HEK293 (cell line): ENCODE data around the gene SFMBT2.

Source experiments
- CTCF ChIA-PET: fragments of 350-600 bp; formaldehyde crosslinking; extraction: SDS; loops from one replicate; lab custom pipeline; 2021; ENCODE audit warnings: antibody characterized with exemption; lab: Yijun Ruan, JAX
- POLR2A ChIA-PET: fragments of 300-600 bp; formaldehyde crosslinking; extraction: SDS; loops from one replicate; lab custom pipeline; 2020; ENCODE audit warnings: antibody characterized with exemption, inconsistent platforms; lab: Yijun Ruan, JAX
- H3K27ac ChIP-seq: fragments of 200-500 bp; sonication (Bioruptor generic); 2 replicates; pipeline ENCODE4 v1.5.1; 2014; ENCODE audit warnings: low read depth, low read length, control low read depth, inconsistent platforms; ENCODE audit errors: extremely low read depth
- H3K36me3 ChIP-seq, 2 experiments: fragments of 200-500 bp in 1 of 2; sonication (Bioruptor generic) in 1 of 2; 1 replicate in 1 of 2; 2 replicates in 1 of 2; pipeline ENCODE4 v1.5.1; 2014 to 2017; ENCODE audit warnings: inconsistent platforms in 2 of 2, low read length in 2 of 2; ENCODE audit not compliant: control insufficient read depth in 2 of 2, insufficient read depth in 1 of 2
- H3K4me1 ChIP-seq: fragments of 200-500 bp; sonication (Bioruptor generic); 2 replicates; pipeline ENCODE4 v1.5.1; 2014; ENCODE audit warnings: mild to moderate bottlenecking, low read length, inconsistent platforms; ENCODE audit not compliant: control insufficient read depth, insufficient read depth
- H3K4me3 ChIP-seq: 2 replicates; pipeline ENCODE4 v1.5.1; 2011; ENCODE audit warnings: low read depth, mild to moderate bottlenecking, control low read depth, low read length, moderate library complexity
- H3K9me3 ChIP-seq: fragments of 200-500 bp; sonication (Bioruptor generic); 2 replicates; pipeline ENCODE4 v1.5.1; 2014; ENCODE audit warnings: low read depth, low read length, inconsistent platforms; ENCODE audit not compliant: control insufficient read depth, insufficient read depth
- GLI4 ChIP-seq: fragments of 450-650 bp; formaldehyde crosslinking; IDR thresholded peaks from 2 replicates; pipeline ENCODE4 v1.5.1; 2016; ENCODE audit warnings: missing biosample characterization, missing genetic modification characterization
- GLIS2 ChIP-seq: fragments of 450-650 bp; formaldehyde crosslinking; IDR thresholded peaks from 2 replicates; pipeline ENCODE4 v1.5.1; 2016; ENCODE audit warnings: missing biosample characterization, missing genetic modification characterization
- MZF1 ChIP-seq: fragments of 450-650 bp; formaldehyde crosslinking; IDR thresholded peaks from 2 replicates; pipeline ENCODE4 v1.5.1; 2017; ENCODE audit warnings: missing biosample characterization, missing genetic modification characterization, borderline replicate concordance
- PRDM4 ChIP-seq: fragments of 450-650 bp; formaldehyde crosslinking; IDR thresholded peaks from 2 replicates; pipeline ENCODE4 v1.5.1; 2017; ENCODE audit warnings: missing biosample characterization, missing genetic modification characterization
- PRDM6 ChIP-seq: fragments of 450-650 bp; formaldehyde crosslinking; IDR thresholded peaks from 2 replicates; pipeline ENCODE4 v1.5.1; 2017; ENCODE audit warnings: missing biosample characterization, missing genetic modification characterization
- SETDB1 ChIP-seq: IDR thresholded peaks from one replicate; pipeline ENCODE4 v1.6.1; 2017; ENCODE audit warnings: mild to moderate bottlenecking, low read length, moderate library complexity, mixed read lengths; ENCODE audit not compliant: insufficient read length
- ZBTB26 ChIP-seq: fragments of 450-650 bp; formaldehyde crosslinking; optimal IDR thresholded peaks from 2 replicates; pipeline ENCODE3; 2016; ENCODE audit warnings: missing biosample characterization, mild to moderate bottlenecking, missing genetic modification characterization
- ZFP41 ChIP-seq: fragments of 450-650 bp; formaldehyde crosslinking; IDR thresholded peaks from 2 replicates; pipeline ENCODE4 v1.5.1; 2016; ENCODE audit warnings: missing biosample characterization, missing genetic modification characterization, borderline replicate concordance
- ZNF18 ChIP-seq: fragments of 450-650 bp; formaldehyde crosslinking; IDR thresholded peaks from 2 replicates; pipeline ENCODE4 v1.5.1; 2016; ENCODE audit warnings: missing biosample characterization, missing genetic modification characterization
- ZNF202 ChIP-seq: fragments of 450-650 bp; formaldehyde crosslinking; IDR thresholded peaks from 2 replicates; pipeline ENCODE4 v1.5.1; 2016; ENCODE audit warnings: missing biosample characterization, missing genetic modification characterization, borderline replicate concordance
- ZNF211 ChIP-seq: fragments of 450-650 bp; formaldehyde crosslinking; IDR thresholded peaks from 2 replicates; pipeline ENCODE4 v1.5.1; 2016; ENCODE audit warnings: low read depth, missing biosample characterization, missing genetic modification characterization
- ZNF280C ChIP-seq: fragments of 450-650 bp; formaldehyde crosslinking; IDR thresholded peaks from 2 replicates; pipeline ENCODE4 v1.5.1; 2016; ENCODE audit warnings: missing biosample characterization, missing genetic modification characterization
- ZNF311 ChIP-seq: fragments of 450-650 bp; formaldehyde crosslinking; IDR thresholded peaks from 2 replicates; pipeline ENCODE4 v1.5.1; 2017; ENCODE audit warnings: missing biosample characterization, missing genetic modification characterization, borderline replicate concordance
- ZNF341 ChIP-seq: fragments of 450-650 bp; formaldehyde crosslinking; IDR thresholded peaks from 2 replicates; pipeline ENCODE4; 2016; ENCODE audit warnings: low read depth, missing biosample characterization, missing genetic modification characterization
- ZNF404 ChIP-seq: fragments of 450-650 bp; formaldehyde crosslinking; IDR thresholded peaks from 2 replicates; pipeline ENCODE4 v1.5.1; 2017; ENCODE audit warnings: missing biosample characterization, missing genetic modification characterization
- ZNF548 ChIP-seq: fragments of 450-650 bp; formaldehyde crosslinking; IDR thresholded peaks from 2 replicates; pipeline ENCODE4 v1.5.1; 2016; ENCODE audit warnings: missing biosample characterization, missing genetic modification characterization
- ZNF560 ChIP-seq: fragments of 450-650 bp; formaldehyde crosslinking; IDR thresholded peaks from 2 replicates; pipeline ENCODE4 v1.5.1; 2017; ENCODE audit warnings: missing biosample characterization, missing genetic modification characterization, borderline replicate concordance
- ZNF600 ChIP-seq: fragments of 450-650 bp; formaldehyde crosslinking; IDR thresholded peaks from 2 replicates; pipeline ENCODE4 v1.5.1; 2016; ENCODE audit warnings: missing biosample characterization, missing genetic modification characterization
- ZNF660 ChIP-seq: fragments of 450-650 bp; IDR thresholded peaks from 2 replicates; pipeline ENCODE4 v1.5.1; 2018; ENCODE audit warnings: missing biosample characterization, mild to moderate bottlenecking, missing genetic modification characterization
- ZNF76 ChIP-seq: fragments of 450-650 bp; formaldehyde crosslinking; IDR thresholded peaks from 2 replicates; pipeline ENCODE4; 2016; ENCODE audit warnings: low read depth, missing biosample characterization, missing genetic modification characterization, borderline replicate concordance
- ZNF768 ChIP-seq: fragments of 450-650 bp; formaldehyde crosslinking; IDR thresholded peaks from 2 replicates; pipeline ENCODE4 v1.5.1; 2018; ENCODE audit warnings: missing biosample characterization, mild to moderate bottlenecking, missing genetic modification characterization
- ZNF777 ChIP-seq: fragments of 450-650 bp; formaldehyde crosslinking; IDR thresholded peaks from 2 replicates; pipeline ENCODE4 v1.5.1; 2017; ENCODE audit warnings: missing biosample characterization, missing genetic modification characterization, borderline replicate concordance

SFMBT2 gene

GRCh38 chr10:7272008-7272407 is 138.8 kb downstream of the SFMBT2 start:
- Histone ChIP-seq H3K4me3 (no peak overlapping the region), H3K9me3 (no peaks in the 10 kb centered on the region), H3K4me1 (0 out of 2 replicates have a peak, but pooled peaks cover 2% of the 10 kb centered on the region), H3K36me3 (peaks cover 6 to 8% of the 10 kb centered on the region in 2 experiments; a peak in 1 of 3 replicates), H3K27ac (no peak overlapping the region)
- no peak for TF ChIP-seq SETDB1
- no peak for TF ChIP-seq ZNF600 (tag by site-specific recombination)
- TF ChIP-seq ZNF404 = no peak
- TF ChIP-seq ZNF76 (tag by site-specific recombination) = no peak
- no peak for TF ChIP-seq GLIS2 (tag by site-specific recombination)
- no peak for TF ChIP-seq PRDM6 (tag by site-specific recombination)
- TF ChIP-seq ZNF660 (tag by site-specific recombination) = no peak
- no peak for TF ChIP-seq ZNF341 (tag by site-specific recombination)
- no peak for TF ChIP-seq ZNF280C
- no peak for TF ChIP-seq PRDM4 (tag by site-specific recombination)
- TF ChIP-seq ZNF211 = no peak
- no peak for TF ChIP-seq ZNF202 (tag by site-specific recombination)
- TF ChIP-seq ZBTB26 = no peak
- TF ChIP-seq MZF1 (tag by site-specific recombination) = no peak
- TF ChIP-seq ZNF548 (tag by site-specific recombination) = no peak
- no peak for TF ChIP-seq GLI4 (tag by site-specific recombination)
- TF ChIP-seq ZNF311 (tag by site-specific recombination) = no peak
- no peak for TF ChIP-seq ZFP41
- no peak for TF ChIP-seq ZNF777 (tag by site-specific recombination)
- ChIA-PET POLR2A (no interaction called here), CTCF (interaction anchor here (0.8 kb wide), 1 partner anchor 10 kb away, joined by 3 read pairs; no protein-coding TSS in a partner anchor)

- H3K36me3 ChIP-seq = no peaks in the 10 kb centered on the region
- no peak overlapping the region for H3K27ac ChIP-seq
- ChIA-PET POLR2A (no interaction called here), CTCF (interaction anchor here (1.2 kb wide), 1 partner anchor 27 kb away, joined by 4 read pairs; no protein-coding TSS in a partner anchor)
- 0 out of 2 replicates have a peak, but pooled peaks cover 5% of the 10 kb centered on the region for H3K4me1 ChIP-seq
- H3K9me3 ChIP-seq = no peaks in the 10 kb centered on the region
- H3K4me3 ChIP-seq = no peak overlapping the region
- no peak for TF ChIP-seq ZBTB26
- no peak for TF ChIP-seq PRDM4 (tag by site-specific recombination)
- no peak for TF ChIP-seq ZNF560 (tag by site-specific recombination)
- no peak for TF ChIP-seq ZNF18 (tag by site-specific recombination)
- no peak for TF ChIP-seq ZNF768 (tag by site-specific recombination)
These were observed 140.8 kb downstream of the SFMBT2 start for GRCh38 chr10:7269988-7270387.
